HG03460 (cell line): Measurements from ENCODE around the gene ZNF469.
"Not testable (repeated sequence)": the region's sequence is repeated elsewhere in the genome, so short reads cannot be mapped to it uniquely, and the experiment has no call there.

Experiments
- ATAC-seq: cut with Tn5 transposase; IDR thresholded peaks from one replicate; pipeline ENCODE4 v1.9.1; 2021; ENCODE audit not compliant: unreplicated experiment

ZNF469 gene

DNA sequence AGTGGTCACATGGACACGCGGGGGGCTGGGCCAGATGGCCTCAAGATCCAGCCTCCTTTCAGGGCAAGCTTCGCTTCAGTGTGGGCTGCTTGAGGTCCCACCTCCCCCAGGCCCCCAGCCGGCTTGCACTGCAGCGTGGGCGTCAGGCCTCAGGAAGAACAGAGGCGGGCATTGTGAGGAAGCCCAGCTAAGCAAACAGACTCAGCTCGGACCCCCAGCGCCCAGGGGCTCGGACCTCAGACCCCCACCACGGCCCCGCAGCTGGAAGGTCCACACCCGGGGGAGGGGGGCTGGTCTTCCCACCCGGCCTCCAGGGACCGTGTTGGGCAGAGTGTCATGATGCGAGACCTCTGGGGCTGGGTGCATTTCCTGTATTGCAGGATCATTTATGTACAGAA lies 24.7 kb upstream of the ZNF469 start:
- ATAC-seq = no peak

DNA sequence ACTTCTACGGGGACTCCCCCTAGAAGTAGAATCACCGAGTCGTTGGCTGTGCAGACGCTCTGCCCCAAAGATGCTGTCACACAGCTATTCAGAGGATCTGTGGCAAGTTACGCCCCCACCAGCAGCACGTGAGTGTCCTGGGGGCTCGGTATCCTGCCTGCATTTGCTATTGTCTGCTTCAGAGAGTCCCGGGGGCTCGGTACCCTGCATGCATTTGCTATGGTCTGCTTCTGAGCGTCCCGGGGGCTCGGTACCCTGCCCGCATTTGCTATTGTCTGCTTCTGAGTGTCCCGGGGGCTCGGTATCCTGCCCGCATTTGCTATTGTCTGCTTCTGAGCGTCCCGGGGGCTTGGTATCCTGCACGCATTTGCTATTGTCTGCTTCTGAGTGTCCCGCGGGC lies 23.8 kb upstream of the ZNF469 start:
- ATAC-seq = no peak

DNA sequence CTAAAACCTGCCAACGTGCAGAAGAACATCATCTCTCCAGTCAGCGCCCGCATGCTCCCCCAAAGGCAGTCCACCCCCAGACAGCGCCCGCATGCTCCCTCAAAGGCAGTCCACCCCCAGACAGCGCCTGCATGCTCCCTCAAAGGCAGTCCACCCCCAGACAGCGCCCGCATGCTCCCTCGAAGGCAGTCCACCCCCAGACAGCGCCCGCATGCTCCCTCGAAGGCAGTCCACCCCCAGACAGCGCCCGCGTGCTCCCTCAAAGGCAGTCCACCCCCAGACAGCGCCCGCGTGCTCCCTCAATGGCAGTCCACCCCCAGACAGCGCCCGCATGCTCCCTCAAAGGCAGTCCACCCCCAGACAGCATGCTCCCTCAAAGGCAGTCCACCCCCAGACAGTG lies 22.4 kb upstream of the ZNF469 start:
- not testable (repeated sequence) for ATAC-seq

DNA sequence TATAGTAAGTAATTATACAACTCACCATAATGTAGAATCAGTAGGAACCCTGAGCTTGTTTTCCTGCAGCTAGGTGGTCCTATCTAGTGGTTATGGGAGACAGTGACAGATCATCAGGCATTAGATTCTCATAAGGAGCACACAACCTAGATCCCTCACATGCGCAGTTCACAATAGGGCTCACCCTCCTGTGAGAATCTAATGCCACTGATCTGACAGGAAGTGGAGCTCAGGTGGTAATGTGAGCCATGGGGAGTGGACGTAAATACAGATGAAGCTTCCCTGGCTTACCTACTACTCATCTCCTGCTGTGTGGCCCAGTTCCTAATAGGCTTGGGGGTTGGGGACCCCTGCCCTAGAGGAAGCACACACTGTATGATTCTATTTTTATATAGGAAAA lies 21.8 kb upstream of the ZNF469 start:
- ATAC-seq = no peak

DNA sequence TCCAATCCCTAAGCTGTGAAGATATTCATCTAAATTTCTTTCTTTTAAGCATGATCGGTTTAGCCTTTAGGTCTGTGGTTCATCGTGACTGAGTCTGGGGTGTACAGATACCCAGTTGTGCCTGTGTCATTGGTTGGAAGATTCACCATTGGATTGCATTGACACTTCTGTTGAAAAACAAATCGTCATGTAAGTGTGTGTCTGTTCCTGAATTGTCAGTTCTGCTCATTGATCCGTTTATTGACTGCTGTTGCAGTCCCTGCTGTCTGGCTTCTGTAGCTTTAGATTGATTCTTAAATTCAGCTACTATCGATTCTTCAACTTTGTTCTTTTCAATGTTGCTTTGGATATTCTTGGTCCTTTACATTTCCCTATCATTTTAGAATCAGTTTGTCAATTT lies 21.0 kb upstream of the ZNF469 start:
- no peak for ATAC-seq

DNA sequence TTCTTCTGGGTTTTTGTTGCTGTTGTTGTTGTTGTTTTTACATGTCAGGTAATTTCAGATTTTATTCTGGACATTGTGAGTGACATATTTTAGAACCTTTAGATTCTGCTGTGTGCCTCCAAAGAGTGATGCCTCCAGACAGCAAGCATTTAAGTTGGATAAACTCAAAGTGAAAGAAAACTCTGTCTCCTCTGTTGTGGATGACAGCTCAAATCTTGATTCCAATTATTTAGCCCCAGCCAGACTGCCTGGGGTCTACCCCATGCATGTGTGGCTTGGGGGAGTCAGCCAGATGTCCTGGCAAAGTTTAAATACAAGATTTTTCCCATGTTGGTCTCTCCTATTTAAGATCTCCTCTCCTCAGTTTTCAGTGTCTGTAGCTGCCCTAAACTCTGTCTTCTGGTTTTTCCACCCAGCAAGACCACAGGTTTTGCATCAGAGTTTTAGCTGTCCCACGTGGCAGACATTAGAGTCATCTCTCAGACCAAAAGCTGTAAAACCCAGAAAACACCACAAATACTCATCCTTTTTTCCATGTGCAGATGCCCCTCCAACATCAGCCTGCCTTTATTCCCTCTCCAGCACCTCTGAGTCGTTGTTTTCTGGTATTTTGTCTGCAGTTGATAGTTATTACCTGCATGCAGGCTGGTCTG lies 19.4 kb upstream of the ZNF469 start:
- no peak for ATAC-seq

DNA sequence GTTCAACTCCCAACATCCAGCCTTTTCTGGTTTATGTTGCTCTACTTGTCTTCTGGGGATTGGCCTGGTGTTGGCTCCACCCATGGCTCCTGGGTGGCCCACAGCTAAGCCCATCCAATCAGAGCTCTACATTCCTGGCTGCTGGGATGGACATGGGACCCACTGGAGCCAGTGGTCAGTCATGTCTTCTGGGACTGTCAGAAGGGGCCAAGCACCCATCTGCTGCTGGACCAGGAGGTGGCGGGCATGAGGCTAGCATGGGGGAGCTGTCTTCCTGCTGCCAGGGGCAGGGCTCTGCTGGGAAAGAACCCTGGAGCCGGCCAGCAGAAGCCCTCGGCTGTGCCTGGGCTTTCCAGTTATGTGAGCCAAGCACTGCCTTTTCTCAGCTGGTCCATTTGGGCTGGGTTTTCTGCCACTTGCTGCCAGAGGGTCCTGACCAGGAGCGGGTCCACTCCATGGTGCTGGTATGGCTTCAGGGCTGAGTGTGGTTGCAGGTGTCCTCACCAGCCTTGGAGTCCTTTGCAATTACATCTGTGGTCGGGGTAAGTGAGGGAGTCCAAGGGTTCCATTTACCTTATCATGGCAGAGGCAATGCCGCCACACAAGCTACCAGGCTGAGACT lies 17.4 kb upstream of the ZNF469 start:
- no peak for ATAC-seq

DNA sequence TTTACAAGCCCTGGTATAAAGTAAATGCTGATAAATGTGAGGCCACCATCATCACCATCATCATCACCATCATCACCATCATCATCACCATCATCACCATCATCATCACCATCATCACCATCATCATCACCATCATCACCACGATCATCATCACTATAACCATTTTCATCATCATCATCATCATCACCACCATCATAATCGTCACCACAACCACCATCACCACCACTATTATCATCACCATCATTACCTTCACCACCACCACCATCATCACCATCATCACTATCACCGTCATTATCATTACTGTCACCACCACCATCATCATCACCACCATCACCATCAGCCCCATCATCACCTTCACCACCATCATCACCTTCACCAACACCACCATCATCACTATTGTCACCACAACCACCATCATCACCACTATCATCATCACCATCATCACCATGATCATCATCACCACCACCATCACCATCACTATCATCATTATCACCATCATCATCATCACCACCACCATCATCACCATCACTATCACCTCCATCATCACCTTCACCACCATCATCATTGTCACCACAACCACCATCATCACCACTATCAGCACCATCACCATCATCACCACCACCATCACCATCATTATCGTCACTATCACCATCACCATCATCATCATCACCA lies 16.6 kb upstream of the ZNF469 start:
- no peak for ATAC-seq

DNA sequence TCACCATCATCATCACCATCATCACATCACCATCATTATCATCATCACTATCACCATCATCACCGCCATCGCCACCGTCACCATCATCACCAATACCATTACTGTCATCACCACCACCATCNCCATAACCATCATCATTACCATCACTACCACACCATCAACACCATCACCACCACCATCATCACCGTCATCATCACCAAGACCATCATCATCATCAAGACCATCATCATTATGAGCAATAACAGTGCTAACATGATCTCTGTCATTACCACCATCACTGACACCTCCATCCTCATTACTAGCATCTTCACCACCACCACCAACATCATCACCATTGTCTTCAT lies 16.1 kb upstream of the ZNF469 start:
- ATAC-seq = no peak

DNA sequence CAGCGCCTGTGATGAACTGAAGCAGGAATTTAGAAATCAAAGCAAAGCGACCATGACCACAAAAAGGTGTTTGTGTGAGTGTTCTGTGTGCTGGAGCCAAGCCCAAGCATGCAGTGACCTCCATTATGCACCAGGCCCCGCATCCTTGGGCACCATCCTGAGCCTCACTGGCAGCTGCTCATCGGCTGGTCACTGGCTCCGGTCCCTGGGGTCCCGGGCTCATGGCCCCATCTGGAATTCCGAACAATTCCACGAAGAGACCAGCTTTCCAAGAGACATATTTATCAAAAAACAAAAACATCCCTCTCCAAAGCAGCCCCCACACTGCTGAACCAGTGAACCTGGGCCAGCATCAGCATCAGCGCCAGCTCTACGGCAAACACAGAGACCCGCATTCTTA lies 15.2 kb upstream of the ZNF469 start:
- no peak for ATAC-seq

DNA sequence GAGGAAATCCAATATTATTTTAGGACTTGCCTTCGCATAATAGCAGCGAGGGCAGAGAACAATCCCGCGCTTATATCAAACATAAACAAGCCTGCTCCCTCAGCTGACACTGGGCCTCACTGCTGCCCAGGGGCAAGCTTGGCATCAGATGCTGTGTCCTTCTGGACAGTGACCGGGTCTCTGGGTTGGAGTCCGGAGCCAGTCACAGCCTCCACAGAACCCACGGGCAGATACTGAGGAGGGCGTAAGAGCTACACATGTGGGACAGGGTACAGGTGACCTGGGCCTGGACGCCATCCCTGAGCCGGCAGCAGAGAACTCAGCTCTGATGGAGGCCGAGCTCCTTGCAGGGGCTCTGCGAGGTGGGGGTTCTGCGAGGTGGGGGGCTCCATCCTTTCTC lies 14.7 kb upstream of the ZNF469 start:
- ATAC-seq = no peak

DNA sequence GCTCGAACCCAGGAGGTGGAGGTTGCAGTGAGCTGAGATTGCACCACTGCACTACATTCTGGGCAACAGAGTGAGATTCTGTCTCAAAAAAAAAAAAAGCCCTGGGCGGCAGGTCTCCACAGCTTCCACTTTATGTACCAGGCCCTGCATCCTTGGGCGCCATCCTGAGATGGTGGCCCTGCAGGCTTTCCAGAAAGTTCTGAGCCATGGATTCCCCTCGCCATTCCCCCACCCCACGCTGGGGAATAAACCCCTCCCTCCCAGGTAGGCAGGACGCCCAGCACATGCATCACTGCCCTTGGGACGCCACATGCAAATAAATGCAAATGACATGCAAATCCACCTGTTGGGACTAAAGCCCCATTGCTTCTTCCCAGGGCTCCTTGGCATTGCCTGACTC lies 13.8 kb upstream of the ZNF469 start:
- ATAC-seq = no peak

DNA sequence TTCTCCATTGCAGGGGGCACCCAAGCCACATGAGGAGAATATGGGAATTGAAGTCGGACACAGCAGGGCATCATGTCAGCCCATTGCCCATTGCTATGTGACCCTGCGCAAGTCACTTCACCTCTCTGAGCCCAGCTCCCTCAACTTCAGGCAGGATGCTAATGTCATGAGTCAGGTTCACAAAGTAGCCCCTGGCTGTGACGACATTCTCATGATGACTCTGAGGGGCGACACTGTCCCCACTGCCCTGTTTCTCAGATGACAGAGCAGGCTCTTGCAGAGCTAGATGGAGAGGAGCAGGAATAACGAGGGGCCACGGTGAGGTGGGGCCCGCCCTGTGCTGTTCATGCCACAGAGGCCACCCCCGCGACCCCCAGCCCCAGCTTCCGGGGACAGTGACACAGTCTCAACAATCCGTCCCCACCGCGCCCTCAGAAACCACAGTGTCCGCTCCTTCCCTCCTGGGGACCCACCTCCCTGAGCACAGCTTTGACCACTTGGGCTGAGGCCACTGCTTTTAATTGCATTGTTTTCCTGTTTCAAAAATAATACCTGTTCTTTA lies 13.2 kb upstream of the ZNF469 start:
- ATAC-seq = no peak

DNA sequence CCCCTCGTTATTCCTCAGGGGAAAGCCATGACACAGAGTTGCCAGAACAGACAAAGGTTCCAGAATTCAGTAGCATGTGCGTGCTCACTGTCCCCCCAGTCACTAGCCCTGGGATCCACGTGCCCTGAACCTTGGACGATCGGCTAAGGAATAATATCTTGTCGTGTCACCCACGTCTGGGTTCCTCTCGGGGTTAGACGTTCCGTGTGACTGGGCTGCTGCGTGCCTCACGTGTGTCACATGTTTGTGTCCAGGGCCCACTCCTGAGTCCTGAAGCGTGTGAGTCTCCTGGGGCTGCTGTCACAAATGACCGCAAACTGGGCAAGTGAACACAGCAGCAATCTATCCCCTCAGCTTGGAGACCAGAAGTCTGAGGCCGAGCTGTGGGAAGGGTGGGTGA lies 12.4 kb upstream of the ZNF469 start:
- ATAC-seq = no peak

DNA sequence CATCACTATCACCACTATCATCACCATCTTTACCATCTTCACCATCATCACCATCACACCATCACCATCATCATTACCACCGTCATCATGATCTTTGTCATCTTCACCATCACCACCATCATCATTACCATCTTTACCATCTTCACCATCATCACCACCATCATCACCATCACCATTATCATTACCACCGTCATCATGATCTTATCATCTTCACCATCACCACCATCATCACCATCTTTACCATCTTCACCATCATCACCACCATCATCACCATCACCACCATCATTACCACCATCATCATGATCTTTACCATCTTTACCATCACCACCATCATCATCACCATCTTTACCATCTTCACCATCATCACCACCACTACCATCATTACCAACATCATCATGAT lies 10.2 kb upstream of the ZNF469 start:
- no peak for ATAC-seq

DNA sequence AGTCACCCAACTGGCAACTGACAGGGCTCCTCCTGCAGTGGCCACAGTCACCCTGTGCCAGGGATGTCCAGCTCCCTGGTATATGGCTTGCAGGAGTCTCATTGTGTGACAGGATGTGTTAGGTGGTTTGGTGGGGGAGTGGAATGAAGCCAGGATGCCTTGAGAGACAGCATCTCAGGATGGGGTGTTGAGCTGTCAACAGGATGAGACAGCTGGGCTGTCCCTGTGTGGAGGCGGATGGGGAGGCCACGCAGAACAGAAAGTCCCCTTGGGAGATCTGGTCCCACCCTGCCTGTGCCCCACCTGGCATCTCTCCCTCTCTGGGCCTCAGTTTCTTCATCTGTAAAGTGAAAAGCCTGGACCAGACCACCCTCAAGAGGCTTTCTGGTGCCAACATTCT lies 9.5 kb upstream of the ZNF469 start:
- no peak for ATAC-seq

DNA sequence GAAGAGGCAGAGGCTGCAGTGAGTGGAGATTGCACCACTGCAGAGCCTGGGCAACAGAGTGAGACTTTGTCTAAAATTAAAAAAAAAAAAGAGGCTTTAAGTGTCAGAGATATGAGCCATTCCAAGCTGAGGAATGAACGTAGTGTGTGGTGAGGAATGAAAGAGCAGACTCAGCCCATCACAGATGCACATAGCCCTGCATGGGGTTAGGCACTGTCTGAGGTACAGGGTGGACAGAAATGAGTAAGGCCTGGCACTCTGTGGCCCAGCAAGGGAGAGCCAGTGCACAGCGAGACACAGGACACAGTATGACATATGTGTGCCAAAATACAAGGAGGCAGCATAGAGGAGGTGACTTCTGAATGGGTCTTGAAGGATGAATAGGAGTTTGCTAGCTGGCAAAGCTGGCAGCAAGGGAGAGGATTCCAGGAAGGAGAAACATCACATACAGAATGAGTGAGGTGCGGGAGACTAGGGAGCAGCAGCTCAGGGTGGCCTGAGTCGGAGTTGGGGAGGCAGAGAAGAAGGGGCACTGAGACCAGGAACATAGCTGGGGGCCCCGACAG lies 8.7 kb upstream of the ZNF469 start:
- no peak for ATAC-seq

DNA sequence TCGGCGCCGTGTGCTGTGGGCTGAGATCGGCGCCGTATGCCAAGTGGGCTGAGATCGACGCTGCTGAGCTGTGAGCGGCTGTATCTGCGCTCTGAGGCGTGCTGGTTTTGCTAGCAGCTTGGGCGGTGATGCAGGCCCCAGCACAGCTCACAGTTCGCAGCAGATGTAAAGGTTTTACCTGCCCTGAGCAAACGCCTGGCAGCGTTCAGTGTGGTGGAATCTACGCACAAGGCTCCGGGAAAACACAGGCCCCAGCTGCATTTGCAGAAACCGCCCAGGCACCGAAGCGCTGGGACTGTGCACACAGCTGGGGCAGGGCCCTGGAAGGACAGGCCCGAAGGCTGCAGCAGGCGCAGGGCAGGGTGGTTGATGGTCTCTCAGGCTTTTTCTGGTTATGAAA lies 8.0 kb upstream of the ZNF469 start:
- ATAC-seq = no peak

DNA sequence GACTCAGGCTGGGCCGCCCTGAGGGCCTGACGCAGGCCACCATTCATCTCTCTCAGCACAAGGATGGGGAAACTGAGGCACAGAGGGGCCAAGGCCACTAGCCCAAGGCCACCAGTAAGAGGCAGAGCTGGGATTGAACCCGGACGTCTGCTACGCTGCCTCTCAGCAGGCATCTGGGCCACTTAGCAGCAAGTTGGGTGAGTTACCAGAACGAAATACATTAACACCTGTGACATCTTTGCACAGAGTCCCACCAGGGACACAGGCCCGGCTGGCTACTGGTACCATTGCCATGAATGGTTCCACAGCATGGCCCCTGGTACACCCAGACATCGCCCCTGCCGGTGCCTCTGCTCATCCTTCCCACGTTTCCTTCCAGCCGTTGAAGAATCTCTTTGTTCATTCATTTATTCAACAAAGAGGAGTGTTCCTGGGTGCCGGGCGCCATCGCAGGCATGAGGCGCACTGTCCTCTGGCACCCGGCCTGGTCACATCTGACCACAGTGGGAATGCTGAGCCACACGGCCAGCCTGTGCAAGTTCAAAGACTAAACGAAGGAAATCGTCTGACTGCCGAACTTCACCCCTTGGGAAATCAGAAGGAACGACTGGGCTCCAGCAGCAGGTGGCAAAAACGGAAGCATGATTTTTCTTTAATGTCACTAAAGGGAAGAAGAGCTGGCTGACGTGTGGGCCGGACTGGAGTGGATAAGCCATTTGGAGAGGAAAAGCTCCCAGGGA lies 7.4 kb upstream of the ZNF469 start:
- ATAC-seq = no peak

DNA sequence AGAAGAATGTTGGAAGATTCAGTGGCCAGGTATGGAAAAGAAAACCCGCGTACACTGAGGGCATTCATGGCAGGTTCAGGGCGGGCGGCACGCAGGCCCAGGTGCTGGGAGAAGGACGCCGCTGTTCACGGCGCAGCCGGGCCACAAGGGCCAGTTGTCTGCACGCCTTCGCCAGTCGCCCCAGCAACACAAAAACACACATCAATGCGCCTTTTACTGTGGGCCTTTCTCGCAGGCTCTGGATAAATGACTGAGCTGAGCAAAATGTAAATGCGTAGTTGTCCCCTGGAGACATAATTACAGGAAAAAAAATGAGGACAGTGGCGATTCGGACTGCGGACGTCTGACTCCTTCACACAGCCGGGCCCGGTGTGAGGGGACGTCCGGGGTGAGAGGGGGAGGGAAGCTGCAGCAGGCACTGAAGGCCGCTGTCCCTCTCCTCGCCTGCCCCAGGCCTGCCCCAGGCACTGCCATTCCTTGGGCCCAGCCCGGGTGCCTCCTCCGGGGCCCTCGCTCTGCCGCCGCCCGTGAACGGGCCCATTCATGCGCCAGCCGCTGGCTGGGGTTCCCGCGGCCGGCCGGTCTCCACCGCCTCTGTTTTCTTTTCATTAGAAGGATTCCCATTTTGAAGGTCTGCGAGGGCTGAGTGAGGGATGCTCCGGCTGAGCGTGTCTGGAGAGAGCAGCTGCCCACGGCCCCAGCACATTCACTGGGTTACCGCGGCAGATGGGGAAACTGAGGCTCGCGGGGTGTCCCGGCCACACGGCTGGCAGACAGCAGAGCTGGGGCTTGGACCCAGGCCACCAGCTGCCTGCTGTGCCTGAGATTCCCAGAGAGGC lies 6.5 kb upstream of the ZNF469 start:
- ATAC-seq = no peak
